Ishikawa (cell line): ENCODE data around the gene SMAD2.

ENCODE experiments used
- CEBPB ChIP-seq: IDR thresholded peaks from 2 replicates; pipeline ENCODE4 v1.6.1; 2012
- CREB1 ChIP-seq: IDR thresholded peaks from 2 replicates; pipeline ENCODE4 v1.6.1; 2012; ENCODE audit warnings: low read depth
- EGR1 ChIP-seq: IDR thresholded peaks from 2 replicates; pipeline ENCODE4 v1.6.1; 2012
- EP300 ChIP-seq: IDR thresholded peaks from 2 replicates; pipeline ENCODE4 v1.6.1; 2012; ENCODE audit warnings: borderline replicate concordance
- FOXM1 ChIP-seq: IDR thresholded peaks from 2 replicates; pipeline ENCODE4 v1.6.1; 2012; ENCODE audit warnings: low read depth, borderline replicate concordance
- NFIC ChIP-seq: IDR thresholded peaks from 2 replicates; pipeline ENCODE4 v1.6.1; 2012
- RAD21 ChIP-seq: IDR thresholded peaks from 2 replicates; pipeline ENCODE4 v1.6.1; 2012; ENCODE audit warnings: low read depth
- TAF1 ChIP-seq: IDR thresholded peaks from 2 replicates; pipeline ENCODE4 v1.6.1; 2012; ENCODE audit warnings: low read depth, mild to moderate bottlenecking
- TCF12 ChIP-seq: IDR thresholded peaks from 2 replicates; pipeline ENCODE4 v1.6.1; 2012; ENCODE audit warnings: low read depth
- TEAD4 ChIP-seq: IDR thresholded peaks from 2 replicates; pipeline ENCODE4 v1.6.1; 2012
- YY1 ChIP-seq: IDR thresholded peaks from 2 replicates; pipeline ENCODE4 v1.6.1; 2012; ENCODE audit warnings: low read depth
- ZBTB7A ChIP-seq: IDR thresholded peaks from 2 replicates; pipeline ENCODE4 v1.6.1; 2012; ENCODE audit warnings: low read depth
- TF ChIP-seq, protein P1 (sequence below): IDR thresholded peaks from 2 replicates; pipeline ENCODE4 v1.6.1; 2012; ENCODE audit warnings: low read depth, mild to moderate bottlenecking
- TF ChIP-seq, protein P2 (sequence below): IDR thresholded peaks from 2 replicates; pipeline ENCODE4 v1.6.1; 2012
- TF ChIP-seq, protein P3 (sequence below): IDR thresholded peaks from 2 replicates; pipeline ENCODE4 v1.6.1; 2012

The SMAD2 gene

DNA sequence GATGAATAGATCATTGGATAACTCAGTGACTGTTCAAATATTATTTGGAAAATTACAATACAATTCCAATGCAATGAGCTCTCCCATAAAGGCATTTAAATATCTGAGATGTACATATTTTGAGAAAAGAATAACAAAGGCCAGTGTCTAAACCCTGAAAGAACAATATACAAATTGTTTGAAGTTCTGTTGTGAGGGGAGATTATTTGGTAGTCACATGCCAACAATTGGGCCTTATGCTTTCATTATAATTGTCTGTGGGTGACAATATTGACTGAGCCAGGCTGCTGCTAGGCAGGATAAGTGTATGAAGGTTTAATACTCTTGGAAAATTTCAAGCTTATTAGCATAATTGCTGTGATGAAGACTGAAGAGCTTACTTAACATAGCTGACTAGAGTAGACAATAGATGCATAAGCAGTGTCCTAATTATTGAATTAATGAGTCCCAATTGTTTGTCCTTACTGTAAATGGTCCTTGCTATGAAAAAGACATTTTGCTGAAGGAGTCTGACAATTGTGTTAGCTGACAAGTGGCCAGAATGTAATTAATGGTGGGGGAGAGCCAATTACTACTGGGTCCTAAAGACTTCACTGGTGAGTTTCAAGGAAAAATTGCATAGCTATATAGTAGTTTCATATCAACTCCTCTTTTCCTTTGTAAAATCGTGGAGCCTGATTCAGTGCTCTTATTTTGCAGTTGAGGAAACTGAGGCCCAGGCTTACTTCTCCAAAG, 5.0 kb upstream of the SMAD2 start:
- TF ChIP-seq RAD21 (no peak), NFIC (no peak), EP300 (no peak), CREB1 (no peak), CEBPB (no peak), FOXM1 (no peak), TCF12 (no peak), TEAD4 (no peak), ZBTB7A (no peak), YY1 (no peak), EGR1 (no peak), TAF1 (no peak)
- TF ChIP-seq, protein P1, sequence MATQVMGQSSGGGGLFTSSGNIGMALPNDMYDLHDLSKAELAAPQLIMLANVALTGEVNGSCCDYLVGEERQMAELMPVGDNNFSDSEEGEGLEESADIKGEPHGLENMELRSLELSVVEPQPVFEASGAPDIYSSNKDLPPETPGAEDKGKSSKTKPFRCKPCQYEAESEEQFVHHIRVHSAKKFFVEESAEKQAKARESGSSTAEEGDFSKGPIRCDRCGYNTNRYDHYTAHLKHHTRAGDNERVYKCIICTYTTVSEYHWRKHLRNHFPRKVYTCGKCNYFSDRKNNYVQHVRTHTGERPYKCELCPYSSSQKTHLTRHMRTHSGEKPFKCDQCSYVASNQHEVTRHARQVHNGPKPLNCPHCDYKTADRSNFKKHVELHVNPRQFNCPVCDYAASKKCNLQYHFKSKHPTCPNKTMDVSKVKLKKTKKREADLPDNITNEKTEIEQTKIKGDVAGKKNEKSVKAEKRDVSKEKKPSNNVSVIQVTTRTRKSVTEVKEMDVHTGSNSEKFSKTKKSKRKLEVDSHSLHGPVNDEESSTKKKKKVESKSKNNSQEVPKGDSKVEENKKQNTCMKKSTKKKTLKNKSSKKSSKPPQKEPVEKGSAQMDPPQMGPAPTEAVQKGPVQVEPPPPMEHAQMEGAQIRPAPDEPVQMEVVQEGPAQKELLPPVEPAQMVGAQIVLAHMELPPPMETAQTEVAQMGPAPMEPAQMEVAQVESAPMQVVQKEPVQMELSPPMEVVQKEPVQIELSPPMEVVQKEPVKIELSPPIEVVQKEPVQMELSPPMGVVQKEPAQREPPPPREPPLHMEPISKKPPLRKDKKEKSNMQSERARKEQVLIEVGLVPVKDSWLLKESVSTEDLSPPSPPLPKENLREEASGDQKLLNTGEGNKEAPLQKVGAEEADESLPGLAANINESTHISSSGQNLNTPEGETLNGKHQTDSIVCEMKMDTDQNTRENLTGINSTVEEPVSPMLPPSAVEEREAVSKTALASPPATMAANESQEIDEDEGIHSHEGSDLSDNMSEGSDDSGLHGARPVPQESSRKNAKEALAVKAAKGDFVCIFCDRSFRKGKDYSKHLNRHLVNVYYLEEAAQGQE, result no peak
- TF ChIP-seq, protein P2, sequence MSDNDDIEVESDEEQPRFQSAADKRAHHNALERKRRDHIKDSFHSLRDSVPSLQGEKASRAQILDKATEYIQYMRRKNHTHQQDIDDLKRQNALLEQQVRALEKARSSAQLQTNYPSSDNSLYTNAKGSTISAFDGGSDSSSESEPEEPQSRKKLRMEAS, result no peak
- TF ChIP-seq, protein P3, sequence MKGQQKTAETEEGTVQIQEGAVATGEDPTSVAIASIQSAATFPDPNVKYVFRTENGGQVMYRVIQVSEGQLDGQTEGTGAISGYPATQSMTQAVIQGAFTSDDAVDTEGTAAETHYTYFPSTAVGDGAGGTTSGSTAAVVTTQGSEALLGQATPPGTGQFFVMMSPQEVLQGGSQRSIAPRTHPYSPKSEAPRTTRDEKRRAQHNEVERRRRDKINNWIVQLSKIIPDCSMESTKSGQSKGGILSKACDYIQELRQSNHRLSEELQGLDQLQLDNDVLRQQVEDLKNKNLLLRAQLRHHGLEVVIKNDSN, result no peak

DNA sequence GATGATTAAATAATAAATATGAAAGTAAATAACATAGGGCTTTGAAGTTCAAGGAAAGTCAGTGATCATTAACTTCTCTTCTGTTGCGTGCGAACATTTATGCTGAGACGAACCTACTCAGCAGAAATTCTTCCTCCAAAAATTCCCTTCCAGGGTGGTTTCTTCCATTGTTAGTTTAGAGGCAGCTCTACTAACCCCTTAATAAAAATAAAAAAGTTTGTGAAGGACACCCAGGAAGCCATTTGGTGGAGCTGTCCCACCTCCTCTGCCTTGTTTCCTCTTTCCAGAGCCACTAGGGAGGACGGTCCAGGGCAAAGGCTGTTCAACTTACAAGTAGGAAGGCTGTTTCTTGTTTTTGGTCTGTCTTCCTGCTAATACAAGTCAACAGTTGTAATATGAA, 2.1 kb upstream of the SMAD2 start:
- TF ChIP-seq NFIC (no peak), ZBTB7A (no peak), TEAD4 (no peak), FOXM1 (no peak), YY1 (no peak), TAF1 (no peak), CEBPB (no peak), RAD21 (no peak), CREB1 (no peak), TCF12 (no peak), EP300 (no peak), EGR1 (no peak)
- TF ChIP-seq, protein P1, result no peak
- TF ChIP-seq, protein P2, result no peak
- TF ChIP-seq, protein P3, result no peak

DNA sequence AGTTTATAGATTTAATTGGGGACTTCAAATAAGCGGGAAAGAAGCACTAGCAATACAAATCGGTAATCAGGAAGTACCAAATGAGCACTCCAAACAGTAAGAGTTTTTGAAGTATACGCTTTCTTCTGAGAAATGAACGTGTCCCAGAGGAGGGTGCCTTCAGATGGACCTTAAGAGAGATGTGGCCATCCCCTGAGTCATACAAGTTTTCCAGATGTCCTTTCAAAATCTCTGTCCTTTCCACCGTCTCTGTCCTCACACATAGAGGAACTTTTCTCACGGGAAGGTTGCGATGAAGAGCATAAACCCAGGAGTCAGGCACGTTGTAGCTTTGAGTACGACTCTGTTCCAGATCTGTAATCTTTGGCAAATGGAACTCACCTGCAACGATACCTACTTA, 1.7 kb upstream of the SMAD2 start:
- TF ChIP-seq EP300 (no peak), RAD21 (no peak), ZBTB7A (no peak), NFIC (no peak), EGR1 (no peak), TAF1 (no peak), CREB1 (no peak), TEAD4 (no peak)
- TF ChIP-seq, protein P3, result no peak

DNA sequence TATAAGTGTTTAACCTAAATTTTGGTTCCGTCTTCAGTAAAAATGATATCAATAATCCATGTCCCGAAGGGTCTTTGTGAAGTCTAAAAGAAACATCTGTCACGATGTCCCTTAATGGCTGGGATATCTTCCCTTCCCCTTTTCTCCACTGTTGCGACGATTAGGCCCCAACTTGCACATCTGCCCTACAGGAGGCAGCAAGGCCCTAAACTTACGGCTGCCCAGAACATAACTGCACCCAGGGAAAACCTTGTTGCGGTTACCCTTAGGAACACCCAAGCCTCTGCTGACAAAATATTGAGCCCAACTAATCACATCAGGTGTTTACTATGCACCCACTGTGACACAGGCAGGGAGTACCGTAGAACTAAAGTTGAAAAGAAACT, 1.3 kb upstream of the SMAD2 start:
- TF ChIP-seq CEBPB (no peak), TAF1 (no peak), FOXM1 (no peak)
- TF ChIP-seq, protein P2, result no peak

DNA sequence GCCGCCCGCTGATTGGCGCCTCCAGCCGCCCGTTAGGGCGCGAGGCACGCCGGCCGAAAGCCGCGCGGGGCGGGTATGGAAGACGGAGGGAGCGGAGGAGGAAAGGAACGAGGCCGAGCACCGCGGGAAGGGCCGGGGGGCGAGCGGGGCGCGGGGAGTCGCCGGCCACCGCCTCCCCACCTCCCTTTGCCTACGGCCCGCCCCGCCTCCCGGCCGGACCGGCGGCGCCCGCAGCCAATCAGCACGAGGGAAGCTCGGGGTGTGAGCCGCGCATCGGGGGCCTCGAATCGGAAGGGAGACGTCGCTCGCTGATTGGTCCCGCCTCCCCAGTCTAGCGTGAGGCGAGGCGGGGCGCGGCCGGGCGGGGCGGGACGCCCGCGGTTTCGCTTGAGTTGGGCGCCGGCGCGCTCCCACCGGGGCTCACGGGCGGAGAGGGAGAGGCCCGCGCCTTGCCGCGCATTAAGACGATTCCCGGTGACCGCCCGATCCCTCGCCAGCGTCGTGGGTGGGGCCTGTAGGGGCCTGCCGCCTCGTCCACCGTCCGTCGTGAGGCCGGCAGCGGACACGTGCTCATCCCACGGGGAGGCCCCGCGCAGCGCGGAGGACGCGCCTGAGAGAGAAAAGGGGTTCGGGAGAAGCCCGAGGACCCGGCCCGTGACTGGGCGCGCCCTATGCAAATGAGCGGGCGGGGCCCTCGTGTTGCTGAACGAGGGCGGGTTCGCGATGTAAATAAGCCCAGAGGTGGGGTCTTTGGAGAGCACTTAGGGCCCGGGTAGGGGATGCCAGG, 665 bp upstream of the SMAD2 start:
- TF ChIP-seq YY1 (no peak), ZBTB7A (no peak), CREB1 (peak; percentile 27; the same call in 1 of the 2 replicates), FOXM1 (no peak), RAD21 (no peak), TAF1 (peak; percentile 51), NFIC (0 out of 2 replicates have a peak, but pooled peaks have one; percentile 9), EP300 (no peak), TCF12 (peak; percentile 75; the same call in 1 of the 2 replicates), TEAD4 (no peak), EGR1 (0 out of 2 replicates have a peak, but pooled peaks have one; percentile 6), CEBPB (no peak)
- TF ChIP-seq, protein P2, result peak; percentile 99
- TF ChIP-seq, protein P3, result peak; percentile 76
- TF ChIP-seq, protein P1, result no peak
